Esophagus squamous epithelium (tissue), 4 donors: Measurements from ENCODE around the gene ACAP3.

ENCODE experiments used
- CTCF ChIP-seq, 6 experiments: fragments of 450-650 bp in 4 of 6; fragments of 200-600 bp in 2 of 6; sonication (generic) in 2 of 6; IDR thresholded peaks; one replicate each; pipeline ENCODE4 v1.5.1; 2016 to 2019; ENCODE audit warnings: antibody characterized with exemption in 6 of 6, mild to moderate bottlenecking in 4 of 6, moderate library complexity in 4 of 6
- POLR2A ChIP-seq, 4 donors: fragments of 450-650 bp; IDR thresholded peaks; one replicate each; pipeline ENCODE4 v1.6.1; 2017; ENCODE audit warnings: antibody characterized with exemption in 4 of 4, mild to moderate bottlenecking in 4 of 4, moderate library complexity in 3 of 4

GRCh38 chr1:1262071-1262470 lies 45.7 kb downstream of the ACAP3 start:
- TF ChIP-seq CTCF (IDR thresholded peaks at IDR 0.05) (no peak), POLR2A (IDR thresholded peaks at IDR 0.05) (no peak)
